GM06990 (cell line): ENCODE measurements around the gene LGR6.

Source experiments
- DNase-seq: peaks from one replicate; pipeline ENCODE4 v3.0.0-alpha.2; 2011; ENCODE audit not compliant: insufficient read length; ENCODE audit errors: extremely low read depth
- H3K27me3 ChIP-seq: replicated peaks from 2 replicates; pipeline ENCODE4 v1.6.0; 2011; ENCODE audit warnings: low read length; ENCODE audit not compliant: control insufficient read depth, insufficient read depth
- H3K36me3 ChIP-seq: 2 replicates; pipeline ENCODE4 v1.5.1; 2011; ENCODE audit warnings: low read length; ENCODE audit not compliant: control insufficient read depth, insufficient read depth
- H3K4me3 ChIP-seq: replicated peaks from 2 replicates; pipeline ENCODE4 v1.5.1; 2011; ENCODE audit warnings: low read depth, mild to moderate bottlenecking, control low read depth, low read length
- CTCF ChIP-seq: IDR thresholded peaks from 2 replicates; pipeline ENCODE4 v1.5.1; 2011; ENCODE audit warnings: low read length, control low read depth, mild to moderate bottlenecking, inconsistent platforms; ENCODE audit not compliant: insufficient read depth, poor library complexity, severe bottlenecking

The LGR6 gene

GRCh38 chr1:202285908-202286307 is 92.3 kb downstream of the LGR6 start:
- no peak for DNase-seq
- H3K27me3 ChIP-seq = no peaks in the 10 kb centered on the region; the same call in none of the 2 replicates
- no peak overlapping the region for H3K4me3 ChIP-seq

GRCh38 chr1:202286622-202287097 is 93.1 kb downstream of the LGR6 start:
- H3K27me3 ChIP-seq = no peaks in the 10 kb centered on the region; the same call in none of the 2 replicates
- DNase-seq = no peak
- H3K36me3 ChIP-seq = no peaks in the 10 kb centered on the region
- TF ChIP-seq CTCF = no peak
- H3K4me3 ChIP-seq = no peak overlapping the region

More at GRCh38 chr1:202285908-202286307, 92.3 kb downstream of the LGR6 start:
- no peak for TF ChIP-seq CTCF
- no peaks in the 10 kb centered on the region for H3K36me3 ChIP-seq

- TF ChIP-seq CTCF = no peak
- Histone ChIP-seq H3K27me3 (no peaks in the 10 kb centered on the region; the same call in none of the 2 replicates), H3K36me3 (no peaks in the 10 kb centered on the region), H3K4me3 (no peak overlapping the region)
- DNase-seq = no peak
These were observed 93.6 kb downstream of the LGR6 start for GRCh38 chr1:202287196-202287595.

- no peaks in the 10 kb centered on the region; the same call in 1 of the 2 replicates for H3K27me3 ChIP-seq
- H3K36me3 ChIP-seq = no peaks in the 10 kb centered on the region
- TF ChIP-seq CTCF = no peak
- no peak for DNase-seq
- H3K4me3 ChIP-seq = no peak overlapping the region
These were observed 94.6 kb downstream of the LGR6 start for GRCh38 chr1:202288177-202288576.

GRCh38 chr1:202289009-202289408 is 95.4 kb downstream of the LGR6 start:
- TF ChIP-seq CTCF = no peak
- Histone ChIP-seq H3K36me3 (no peaks in the 10 kb centered on the region), H3K27me3 (no peaks in the 10 kb centered on the region), H3K4me3 (no peak overlapping the region)
- DNase-seq = no peak

GRCh38 chr1:202291001-202291400 is 97.4 kb downstream of the LGR6 start:
- no peak for DNase-seq
- no peaks in the 10 kb centered on the region for H3K36me3 ChIP-seq
- H3K27me3 ChIP-seq = no peaks in the 10 kb centered on the region
- no peak overlapping the region for H3K4me3 ChIP-seq
- TF ChIP-seq CTCF = no peak
